Measurements from ENCODE around the gene NUCB1.
"Not testable (repeated sequence)": the region's sequence is repeated elsewhere in the genome, so short reads cannot be mapped to it uniquely, and the experiment has no call there.

The NUCB1 gene

DNA sequence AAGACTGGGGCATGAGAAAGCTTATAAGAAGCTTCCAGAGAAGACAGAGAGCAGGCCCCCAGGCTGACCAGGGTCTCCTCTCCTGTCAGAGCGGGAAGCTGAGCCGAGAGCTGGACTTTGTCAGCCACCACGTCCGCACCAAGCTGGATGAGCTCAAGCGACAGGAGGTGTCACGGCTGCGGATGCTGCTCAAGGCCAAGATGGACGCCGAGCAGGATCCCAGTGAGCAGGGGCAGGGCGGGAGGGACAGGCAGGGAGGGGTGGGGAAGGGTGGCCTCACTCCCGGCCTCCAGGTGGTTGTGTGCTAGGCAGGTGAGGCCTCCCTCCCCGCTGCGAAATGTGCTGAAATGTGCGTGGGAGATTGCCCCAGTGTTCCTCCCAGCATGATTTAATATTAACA lies 5.6 kb downstream of the NUCB1 start:
- peak; percentile 18 for DNase-seq (ENCODE audit: low spot score)

- no peak for DNase-seq (ENCODE audit: low spot score)
Observed at GRCh38 chr19:48906324-48906723, 6.2 kb downstream of the NUCB1 start.

DNA sequence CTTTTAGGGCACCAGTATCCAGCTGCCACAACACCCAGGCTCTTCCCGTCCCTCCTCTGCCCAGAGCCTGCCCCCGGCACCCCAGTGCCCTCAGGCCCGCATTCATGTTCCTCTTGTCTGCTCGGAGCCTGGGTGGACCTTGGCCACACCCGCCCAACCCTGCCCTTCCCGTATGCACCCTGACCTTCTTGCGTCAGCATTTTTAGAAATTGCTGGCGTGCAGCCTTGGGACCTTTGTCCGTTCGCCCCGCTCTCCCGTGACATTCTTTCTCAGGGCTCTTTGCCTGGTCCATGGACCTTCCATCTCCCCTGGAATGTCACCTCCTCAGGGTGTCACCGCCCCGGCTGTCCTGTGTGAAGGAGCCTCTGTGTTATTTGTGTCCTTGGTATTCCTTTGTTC lies 7.6 kb downstream of the NUCB1 start:
- DNase-seq (ENCODE audit: low spot score) = no peak

GRCh38 chr19:48909424-48910077 lies 9.4 kb downstream of the NUCB1 start:
- not testable (repeated sequence) for DNase-seq (ENCODE audit: low spot score)

DNA sequence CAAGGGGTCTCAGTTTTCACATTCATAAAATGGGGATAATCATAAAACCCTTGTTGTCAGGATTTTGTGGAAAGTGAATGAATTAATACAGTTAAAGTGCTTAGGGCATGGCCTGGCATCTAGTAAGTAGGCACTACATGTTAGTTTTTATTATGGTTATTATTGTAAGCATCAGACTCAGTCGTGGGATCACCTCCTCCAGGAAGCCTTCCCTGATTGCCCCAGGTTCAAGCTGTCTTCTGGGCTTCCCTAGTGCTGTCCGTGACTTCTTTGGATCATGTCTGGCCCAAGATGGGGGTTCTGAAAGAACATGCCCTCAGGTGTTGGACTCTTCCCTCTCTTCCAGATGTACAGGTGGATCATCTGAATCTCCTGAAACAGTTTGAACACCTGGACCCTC lies 10.7 kb downstream of the NUCB1 start:
- DNase-seq (ENCODE audit: low spot score) = no peak

DNA sequence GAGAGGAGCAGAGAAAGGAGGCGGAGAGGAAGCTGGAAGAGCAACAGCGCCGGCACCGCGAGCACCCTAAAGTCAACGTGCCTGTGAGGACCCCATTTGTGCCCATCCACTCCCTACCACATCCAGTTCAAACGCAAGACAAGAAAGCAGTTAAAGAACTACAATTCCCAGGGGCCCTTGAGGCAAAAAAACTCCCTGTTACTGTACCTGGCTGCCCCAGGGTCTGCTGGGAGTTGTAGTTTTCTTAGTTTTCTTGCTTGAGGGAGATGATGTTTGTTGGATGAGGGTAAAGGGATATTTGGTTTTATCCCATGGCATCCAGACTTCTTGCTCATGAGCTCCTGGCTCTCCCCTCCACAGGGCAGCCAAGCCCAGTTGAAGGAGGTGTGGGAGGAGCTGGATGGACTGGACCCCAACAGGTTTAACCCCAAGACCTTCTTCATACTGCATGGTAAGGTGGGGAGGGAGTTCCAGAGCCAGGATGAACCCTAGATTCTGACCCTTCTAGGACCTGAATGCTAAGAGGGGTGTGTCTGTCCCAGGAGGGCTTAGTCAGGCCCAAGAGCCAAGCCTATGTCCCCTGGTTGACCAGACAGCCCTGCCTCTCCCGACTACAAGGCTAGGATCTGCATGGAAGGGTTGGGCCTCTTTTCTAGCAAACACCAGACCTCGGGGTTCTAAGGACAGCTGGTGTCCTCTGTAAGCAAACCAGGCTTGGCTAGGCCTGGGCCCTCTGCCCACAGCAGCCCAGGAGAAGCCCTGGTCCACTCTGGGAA lies 13.2 kb downstream of the NUCB1 start:
- peak; percentile 63 for DNase-seq (ENCODE audit: low spot score)

DNA sequence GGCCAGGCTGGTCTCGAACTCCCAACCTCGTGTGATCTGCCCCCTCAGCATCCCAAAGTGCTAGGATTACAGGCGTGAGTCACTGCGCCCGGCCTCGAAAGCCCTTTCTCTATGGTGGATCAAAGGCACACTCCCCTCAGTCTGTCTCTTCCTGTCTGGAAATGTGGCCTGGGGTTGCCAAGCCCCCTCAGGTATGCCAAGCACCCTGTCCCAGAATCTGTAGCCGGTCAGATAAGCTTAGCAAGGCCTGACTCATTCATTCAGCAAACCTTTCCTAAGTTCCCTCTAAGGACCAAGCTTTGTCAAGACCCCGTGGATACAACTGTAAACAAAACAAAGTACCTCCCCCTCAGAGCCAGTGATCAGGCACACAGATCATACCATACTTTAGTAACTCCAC lies 14.1 kb downstream of the NUCB1 start:
- DNase-seq (ENCODE audit: low spot score) = no peak

DNA sequence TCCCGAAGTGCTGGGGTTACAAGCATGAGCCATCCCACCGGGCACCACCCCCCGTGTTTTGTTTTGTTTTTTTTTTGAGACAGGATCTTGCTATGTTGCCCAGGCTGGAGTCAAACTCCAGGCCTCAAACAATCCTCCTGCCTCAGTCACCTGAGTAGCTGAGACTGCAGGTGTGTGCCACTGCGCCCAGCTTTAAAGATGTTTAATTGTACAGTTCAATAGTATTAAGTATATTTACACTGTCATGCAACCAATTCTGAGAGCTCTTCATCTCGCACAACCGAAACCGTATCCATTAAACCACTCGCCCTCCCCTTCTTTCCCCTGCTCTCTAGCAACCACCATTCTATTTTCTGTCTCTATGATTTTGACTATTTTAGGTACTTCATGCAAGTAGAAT lies 15.6 kb downstream of the NUCB1 start:
- no peak for DNase-seq (ENCODE audit: low spot score)

- DNase-seq (ENCODE audit: low spot score) = no peak
Observed at GRCh38 chr19:48918071-48918470, 18.0 kb downstream of the NUCB1 start.

- DNase-seq (ENCODE audit: low spot score) = peak; percentile 76
Observed at GRCh38 chr19:48918801-48919247, 18.7 kb downstream of the NUCB1 start.

DNA sequence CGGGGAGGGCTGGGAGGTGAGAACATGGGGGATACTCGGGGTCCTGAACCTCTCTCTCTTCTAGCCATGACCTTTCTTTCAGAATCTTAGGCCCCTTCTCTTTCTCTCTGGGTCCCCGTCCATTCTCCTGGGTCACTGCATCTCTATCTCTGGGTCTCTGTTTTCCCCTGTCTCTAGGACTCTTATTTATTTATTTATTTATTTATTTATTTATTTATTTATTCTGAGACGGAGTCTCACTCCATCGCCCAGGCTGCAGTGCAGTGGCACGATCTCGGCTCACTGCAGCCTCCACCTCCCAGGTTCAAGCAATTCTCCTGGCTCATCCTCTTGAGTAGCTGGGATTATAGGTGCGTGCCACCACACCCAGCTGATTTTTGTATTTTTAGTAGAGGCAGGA lies 19.2 kb downstream of the NUCB1 start:
- DNase-seq (ENCODE audit: low spot score) = not testable (repeated sequence)

- DNase-seq (ENCODE audit: low spot score) = no peak
Observed at GRCh38 chr19:48920949-48921348, 20.8 kb downstream of the NUCB1 start.

- DNase-seq (ENCODE audit: low spot score) = no peak
Observed at GRCh38 chr19:48921721-48922500, 21.8 kb downstream of the NUCB1 start.

DNA sequence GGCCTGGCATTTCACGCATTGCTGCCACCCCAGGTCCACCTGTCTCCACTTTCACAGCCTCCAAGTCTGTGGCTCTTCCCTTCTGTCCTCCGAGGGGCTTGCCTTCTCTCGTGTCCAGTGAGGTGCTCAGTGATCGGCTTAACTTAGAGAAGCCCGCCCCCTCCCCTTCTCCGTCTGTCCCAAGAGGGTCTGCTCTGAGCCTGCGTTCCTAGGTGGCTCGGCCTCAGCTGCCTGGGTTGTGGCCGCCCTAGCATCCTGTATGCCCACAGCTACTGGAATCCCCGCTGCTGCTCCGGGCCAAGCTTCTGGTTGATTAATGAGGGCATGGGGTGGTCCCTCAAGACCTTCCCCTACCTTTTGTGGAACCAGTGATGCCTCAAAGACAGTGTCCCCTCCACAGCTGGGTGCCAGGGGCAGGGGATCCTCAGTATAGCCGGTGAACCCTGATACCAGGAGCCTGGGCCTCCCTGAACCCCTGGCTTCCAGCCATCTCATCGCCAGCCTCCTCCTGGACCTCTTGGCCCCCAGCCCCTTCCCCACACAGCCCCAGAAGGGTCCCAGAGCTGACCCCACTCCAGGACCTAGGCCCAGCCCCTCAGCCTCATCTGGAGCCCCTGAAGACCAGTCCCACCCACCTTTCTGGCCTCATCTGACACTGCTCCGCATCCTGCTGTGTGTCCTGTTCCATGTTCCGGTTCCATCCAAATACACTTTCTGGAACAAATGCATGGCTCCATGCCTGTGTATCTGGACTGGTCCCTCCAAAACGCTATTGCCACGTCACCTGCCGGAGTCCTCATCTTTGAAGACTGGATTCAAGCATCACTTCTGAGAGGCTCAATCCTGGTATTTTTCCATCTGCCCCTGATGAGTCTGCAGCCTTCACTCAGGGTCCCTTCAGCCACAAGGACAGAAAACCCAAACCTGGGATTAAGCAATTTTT lies 22.7 kb downstream of the NUCB1 start:
- DNase-seq (ENCODE audit: low spot score) = no peak

DNA sequence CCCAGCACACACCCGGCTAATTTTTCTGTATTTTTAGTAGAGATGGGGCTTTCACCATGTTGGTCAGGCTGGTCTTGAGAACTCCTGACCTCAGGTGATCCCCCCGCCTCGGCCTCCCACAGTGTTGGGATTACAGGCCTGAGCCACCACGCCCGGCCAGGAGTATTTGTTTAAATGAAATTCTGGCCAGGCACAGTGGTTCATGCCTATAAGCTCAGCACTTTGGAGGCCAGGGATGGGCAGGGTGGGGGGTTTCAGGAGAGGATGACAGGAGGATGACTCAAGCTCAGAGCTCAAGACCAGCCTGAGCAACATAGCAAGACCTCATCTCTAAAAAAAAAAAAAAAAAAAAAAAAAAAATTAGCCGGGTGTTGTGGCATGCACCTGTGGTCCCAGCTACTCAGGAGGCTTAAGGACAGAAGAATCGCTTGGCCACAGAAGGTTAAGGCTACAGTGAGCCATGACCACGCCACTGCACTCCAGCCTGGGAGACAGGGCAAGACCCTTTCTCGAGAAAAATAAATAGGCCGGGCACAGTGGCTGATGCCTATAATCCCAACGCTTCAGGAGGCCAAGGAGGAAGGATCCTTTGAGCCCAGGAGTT lies 25.2 kb downstream of the NUCB1 start:
- no peak for DNase-seq (ENCODE audit: low spot score)

- DNase-seq (ENCODE audit: low spot score) = not testable (repeated sequence)
Observed at GRCh38 chr19:48925890-48926289, 25.8 kb downstream of the NUCB1 start.

- DNase-seq (ENCODE audit: low spot score) = no peak
Observed at GRCh38 chr19:48926909-48927308, 26.8 kb downstream of the NUCB1 start.

GRCh38 chr19:48927692-48928091 lies 27.6 kb downstream of the NUCB1 start:
- not testable (repeated sequence) for DNase-seq (ENCODE audit: low spot score)

- DNase-seq (ENCODE audit: low spot score) = no peak
Observed at GRCh38 chr19:48928164-48929025, 28.3 kb downstream of the NUCB1 start.

GRCh38 chr19:48933382-48933932 lies 33.3 kb downstream of the NUCB1 start, which contains the start of gene DHDH:
Gene DHDH, plus strand, starts transcription at chr19:48933699. Its CDS starts 23 bp downstream, at chr19:48933722.
- DNase-seq (ENCODE audit: low spot score) = peak; percentile 89

All from D341Med (cell line).